ENCODE results near the gene BICD2. TPM values are rescaled to one million over a fixed set of nuclear protein-coding genes. Genes with fewer than 3 reads are reported as not detected.

Gene BICD2
- total and polyA plus RNA-seq, 10 of the 15 experiments (the other 5 are each of a cell fraction or from before 2014, with no cell fraction given) = 5.3 to 25.5 (median 14.4) TPM

DNA sequence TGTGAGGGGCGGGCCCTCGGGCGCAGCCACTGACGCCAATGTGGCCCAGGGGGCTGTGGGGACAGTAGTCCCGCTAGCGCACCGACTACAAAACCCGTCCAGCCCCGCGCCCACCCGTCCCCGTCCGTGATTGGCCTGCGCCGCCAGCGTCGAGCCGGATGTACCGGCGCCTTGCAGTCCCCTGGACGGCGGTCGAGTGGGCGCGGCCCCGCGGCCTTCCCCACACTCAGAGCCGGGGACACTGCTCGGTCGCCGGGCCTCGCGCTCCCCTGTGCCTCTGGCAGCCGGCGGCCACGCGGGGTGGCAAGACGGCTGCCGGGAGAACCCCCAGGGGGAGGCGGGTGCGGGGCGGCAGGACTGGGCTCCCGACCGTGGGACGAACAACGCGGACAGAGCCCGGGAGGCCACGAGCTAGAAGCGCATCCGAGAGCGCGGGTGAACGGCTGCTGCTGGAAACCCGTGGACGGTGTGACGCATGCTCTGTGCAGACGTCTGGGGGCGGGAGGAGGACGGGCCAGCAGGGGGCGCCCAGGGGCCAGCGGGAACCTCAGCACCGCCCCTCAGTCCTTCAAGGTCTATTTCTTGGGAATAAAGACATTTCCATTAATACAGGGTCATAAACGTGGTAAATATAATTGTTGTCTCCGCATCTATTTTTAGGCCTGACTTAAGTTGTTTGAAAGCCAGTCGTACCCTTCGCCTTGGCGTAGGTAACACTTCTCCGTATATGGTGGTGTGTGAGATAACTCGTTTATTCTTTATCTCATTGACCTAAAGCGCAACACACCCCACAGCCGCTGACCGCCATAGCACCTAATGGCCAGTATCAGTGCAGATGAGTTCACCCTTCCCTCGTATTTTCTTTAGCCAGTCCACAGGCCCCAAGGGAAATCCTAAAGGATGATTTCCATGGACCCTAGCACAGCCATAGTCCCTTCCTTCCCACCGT, 629 bp upstream of the BICD2 start (continued):
- TF ChIP-seq IRF5 (IDR thresholded peaks at IDR 0.05; ENCODE audit: borderline replicate concordance) (no peak), RAD21 (IDR thresholded peaks at IDR 0.05; ENCODE audit: insufficient read depth, low read depth, low read length) (peak; percentile 48), TBL1XR1 (IDR thresholded peaks at IDR 0.05; ENCODE audit: low read depth, low read length) (no peak), MYB (IDR thresholded peaks at IDR 0.05; ENCODE audit: borderline replicate concordance, low read depth, low read length) (no peak), ZSCAN29 (IDR thresholded peaks at IDR 0.05) (no peak), SMAD1 (IDR thresholded peaks at IDR 0.05; ENCODE audit: low read depth, partially characterized antibody) (no peak), USF2 (IDR thresholded peaks at IDR 0.05; ENCODE audit: borderline replicate concordance, low read depth, low read length) (no peak), SMC3 (IDR thresholded peaks at IDR 0.05; ENCODE audit: borderline replicate concordance, low read length) (peak; percentile 56; the same call in 1 of the 2 replicates), BHLHE40 (IDR thresholded peaks at IDR 0.05; ENCODE audit: borderline replicate concordance in 1 of 2, low read depth in 2 of 2, low read length in 1 of 2) (peak in 1 of 2 experiments; percentile 55; a peak in 1 of 4 replicates), IKZF1 (conservative IDR thresholded peaks at IDR 0.05) (peak; percentile 99), SREBF2 (IDR thresholded peaks at IDR 0.05; ENCODE audit: low read length) (no peak), SRF (IDR thresholded peaks at IDR 0.05; ENCODE audit: low read depth in 2 of 2, low read length in 2 of 2) (peak in 1 of 2 experiments; percentile 63; a peak in 2 of 4 replicates), FOXK2 (IDR thresholded peaks at IDR 0.05) (no peak), BCL11A (IDR thresholded peaks at IDR 0.05; ENCODE audit: low read depth, low read length) (no peak), ZNF274 (IDR thresholded peaks at IDR 0.05; ENCODE audit: insufficient read depth, insufficient read length) (no peak), BCLAF1 (IDR thresholded peaks at IDR 0.05) (no peak), SP1 (IDR thresholded peaks at IDR 0.05; ENCODE audit: low read depth, low read length) (peak; percentile 86), TAF1 (IDR thresholded peaks at IDR 0.05; ENCODE audit: borderline replicate concordance, low read depth, low read length) (peak; percentile 64; the same call in 1 of the 2 replicates), ZNF24 (IDR thresholded peaks at IDR 0.05) (no peak), ZNF207 (IDR thresholded peaks at IDR 0.05; ENCODE audit: borderline replicate concordance) (peak; percentile 92), SUZ12 (IDR thresholded peaks at IDR 0.05; ENCODE audit: unreplicated experiment) (no peak), RB1 (IDR thresholded peaks at IDR 0.05; ENCODE audit: borderline replicate concordance) (peak; percentile 94; the same call in 1 of the 2 replicates), MYC (IDR thresholded peaks at IDR 0.05; ENCODE audit: insufficient read depth, insufficient read length, insufficient replicate concordance, low read length, severe bottlenecking) (no peak)
